CD4-positive, CD25-positive, alpha-beta regulatory T cell (primary cell): ENCODE measurements around the gene SEMA3A. TPM values are rescaled to one million over a fixed set of nuclear protein-coding genes. Genes with fewer than 3 reads are reported as not detected.
"Not testable (repeated sequence)": the region's sequence is repeated elsewhere in the genome, so short reads cannot be mapped to it uniquely, and the experiment has no call there.

Experiments used
- ATAC-seq, 2 donors: fragments of 150-1000 bp; cut with Tn5 transposase; one replicate each; pipeline ENCODE4 v1.10.0; 2021; ENCODE audit warnings: low read depth in 2 of 2, moderate number of reproducible peaks in 2 of 2, moderate library complexity in 1 of 2
- DNase-seq, 3 donors: peaks; one replicate each; pipeline versions ENCODE4 v3.0.0 to v3.0.0-alpha.2; 2012 to 2022; ENCODE audit warnings: mixed read lengths in 1 of 3
- H3K27ac ChIP-seq: one replicate; pipeline ENCODE4 v1.7.0; 2013; ENCODE audit warnings: mild to moderate bottlenecking, low read length; ENCODE audit not compliant: insufficient read depth, poor library complexity, severe bottlenecking
- H3K27me3 ChIP-seq: one replicate; pipeline ENCODE4 v1.7.0; 2013; ENCODE audit warnings: low read length; ENCODE audit not compliant: control insufficient read depth, insufficient read depth
- H3K36me3 ChIP-seq: one replicate; pipeline ENCODE4 v1.7.0; 2013; ENCODE audit warnings: mild to moderate bottlenecking, low read length, moderate library complexity; ENCODE audit not compliant: control insufficient read depth, insufficient read depth
- H3K4me1 ChIP-seq: 2 replicates; pipeline ENCODE4 v1.7.0; 2013; ENCODE audit warnings: mild to moderate bottlenecking, low read length; ENCODE audit not compliant: insufficient read depth, control insufficient read depth, poor library complexity, severe bottlenecking
- H3K4me3 ChIP-seq: one replicate; pipeline ENCODE4 v1.7.0; 2013; ENCODE audit warnings: low read depth, mild to moderate bottlenecking, low read length, moderate library complexity
- H3K9me3 ChIP-seq, 2 experiments: 1 replicate in 1 of 2; 2 replicates in 1 of 2; pipeline ENCODE4 v1.7.0; 2013; ENCODE audit warnings: low read length in 2 of 2, mild to moderate bottlenecking in 1 of 2, moderate library complexity in 1 of 2; ENCODE audit not compliant: control insufficient read depth in 2 of 2
- H3K27ac Mint-ChIP-seq, 3 donors: one replicate each; pipeline ENCODE4 v1.8.0; 2020 to 2022; ENCODE audit warnings: mild to moderate bottlenecking in 3 of 3, mixed read lengths in 3 of 3, moderate library complexity in 2 of 3
- H3K27me3 Mint-ChIP-seq: one replicate; pipeline ENCODE4 v1.8.0; 2022; ENCODE audit warnings: mild to moderate bottlenecking, mixed read lengths
- H3K36me3 Mint-ChIP-seq: one replicate; pipeline ENCODE4 v1.8.0; 2020; ENCODE audit warnings: mixed read lengths
- H3K4me1 Mint-ChIP-seq, 4 donors: one replicate each; pipeline ENCODE4 v1.8.0; 2020 to 2022; ENCODE audit warnings: mixed read lengths in 4 of 4, mild to moderate bottlenecking in 1 of 4
- H3K4me3 Mint-ChIP-seq, 4 donors: one replicate each; pipeline ENCODE4 v1.8.0; 2020 to 2022; ENCODE audit warnings: mild to moderate bottlenecking in 4 of 4, mixed read lengths in 4 of 4, moderate library complexity in 3 of 4
- H3K9me3 Mint-ChIP-seq, 7 donors: one replicate each; pipeline ENCODE4 v1.8.0; 2020 to 2022; ENCODE audit warnings: mixed read lengths in 7 of 7, mild to moderate bottlenecking in 3 of 7, moderate library complexity in 2 of 7
- polyA plus RNA-seq, 4 donors: library from polyadenylated mRNA; unstranded; fragments of 300-500 nt; fragmentation: Illumina TruSeq; gene quantifications; one replicate each; pipeline ENCODE4 v1.2.3, GENCODE V29; 2021
- total RNA-seq: library from RNA; stranded (reverse); gene quantifications from one replicate; pipeline ENCODE4 v1.2.3, GENCODE V29; 2022

Gene SEMA3A
- total RNA-seq = not detected
- not detected for polyA plus RNA-seq

DNA sequence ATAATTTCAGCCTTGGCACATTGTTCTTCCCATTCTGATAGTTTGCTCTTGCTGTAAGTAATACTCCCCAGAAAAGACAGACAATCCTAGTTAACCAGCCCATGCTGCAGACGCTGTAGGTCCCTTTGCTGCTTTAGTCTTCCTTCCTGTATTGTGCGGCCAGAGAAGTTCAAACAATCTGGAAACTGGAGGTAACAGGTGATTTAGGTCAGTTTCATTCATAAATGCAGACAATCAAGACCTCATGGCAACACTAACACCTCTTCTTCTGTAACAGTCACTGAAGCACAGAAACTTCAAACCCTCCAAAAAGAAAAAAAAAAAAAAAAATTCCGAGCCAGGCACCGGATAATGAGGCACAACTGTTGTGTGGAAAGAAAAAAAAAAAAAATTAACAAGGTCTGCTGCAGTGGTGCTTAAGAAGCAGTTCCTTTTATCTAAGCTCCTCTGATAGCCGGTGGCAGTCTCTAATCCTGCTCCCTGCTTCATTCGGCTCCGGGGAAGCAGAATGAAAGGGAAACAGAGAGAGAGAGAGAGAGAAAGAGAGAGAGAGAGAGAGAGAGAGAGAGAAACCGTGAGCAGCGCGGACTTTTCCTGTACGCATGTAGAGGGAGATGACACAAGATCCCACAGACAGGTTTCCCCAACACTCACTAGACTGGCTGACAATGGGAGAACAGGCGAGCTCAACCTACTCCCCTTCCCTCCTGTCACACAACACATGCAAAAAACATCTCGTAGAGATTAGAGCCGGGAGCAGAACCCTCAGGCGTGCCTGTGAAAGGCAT is at the start of gene SEMA3A:
Gene SEMA3A (minus strand): TSS at position 306 of the 788 bp plus-strand sequence. CDS start 203 bp downstream, at position 103.
- Mint-ChIP-seq H3K4me3 (peak within 1 kb of the TSS; percentile 68 to 93 (median 80)), H3K9me3 (peaks cover 0 to 3% (median 0%) of the 10 kb centered on the region in 7 donors), H3K36me3 (no peaks in the 10 kb centered on the region), H3K27me3 (no peaks in the 10 kb centered on the region), H3K27ac (peak within 1 kb of the TSS; percentile 21 to 90 (median 23)), H3K4me1 (peaks cover 0 to 26% (median 4%) of the 10 kb centered on the region in 4 donors)
- Histone ChIP-seq H3K4me3 (peak within 1 kb of the TSS; percentile 61), H3K36me3 (no peaks in the 10 kb centered on the region), H3K9me3 (no peaks in the 10 kb centered on the region), H3K27me3 (no peaks in the 10 kb centered on the region), H3K27ac (no peak within 1 kb of the TSS), H3K4me1 (no peaks in the 10 kb centered on the region)
- peak in 2 of 3 donors; percentile 14 to 32 for DNase-seq
- peak in 1 of 2 donors; percentile 31 for ATAC-seq

DNA sequence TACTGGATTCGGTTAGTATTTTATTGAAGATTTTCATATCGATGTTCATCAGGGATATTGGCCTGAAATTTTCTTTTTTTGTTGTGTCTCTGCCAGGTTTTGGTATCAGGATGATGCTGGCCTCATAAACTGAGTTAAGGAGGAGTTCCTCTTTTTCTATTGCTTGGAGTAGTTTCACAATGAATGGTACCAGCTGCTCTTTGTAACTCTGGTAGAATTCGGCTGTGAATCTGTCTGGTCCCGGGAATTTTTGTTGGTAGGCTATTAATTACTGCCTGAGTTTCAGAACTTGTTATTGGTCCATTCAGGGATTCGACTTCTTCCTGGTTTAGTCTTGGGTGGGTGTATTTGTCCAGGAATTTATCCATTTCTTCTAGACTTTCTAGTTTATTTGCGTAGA is 48.4 kb upstream of the SEMA3A start:
- H3K27ac Mint-ChIP-seq, H3K4me3 ChIP-seq, H3K4me3 Mint-ChIP-seq, H3K36me3 ChIP-seq, H3K9me3 ChIP-seq, DNase-seq, H3K4me1 ChIP-seq, H3K4me1 Mint-ChIP-seq, H3K27ac ChIP-seq, H3K27me3 Mint-ChIP-seq, ATAC-seq, H3K27me3 ChIP-seq, H3K36me3 Mint-ChIP-seq: not testable (repeated sequence)
- H3K9me3 Mint-ChIP-seq = peaks cover 0 to 24% (median 11%) of the 10 kb centered on the region in 7 donors

DNA sequence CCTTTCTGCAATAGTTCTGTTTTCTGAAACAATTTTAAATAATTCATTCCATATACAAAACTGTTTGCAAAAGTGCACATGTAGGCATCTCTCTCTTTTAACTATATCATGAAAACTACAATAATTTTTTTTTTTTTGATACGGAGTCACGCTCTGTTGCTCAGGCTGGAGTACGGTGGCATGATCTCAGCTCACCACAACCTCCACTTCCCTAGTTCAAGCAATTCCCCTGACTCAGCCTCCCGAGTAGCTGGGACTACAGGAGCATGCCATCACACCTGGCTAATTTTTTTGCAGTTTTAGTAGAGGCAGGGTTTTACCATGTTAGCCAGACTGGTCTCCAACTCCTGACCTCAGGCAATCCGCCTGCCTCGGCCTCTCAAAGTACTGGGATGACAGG is 44.0 kb upstream of the SEMA3A start:
- no peaks in the 10 kb centered on the region for H3K4me1 ChIP-seq
- Mint-ChIP-seq H3K4me3 (no peak overlapping the region), H3K27ac (no peak overlapping the region), H3K4me1 (no peaks in the 10 kb centered on the region), H3K27me3 (no peaks in the 10 kb centered on the region), H3K36me3 (no peaks in the 10 kb centered on the region), H3K9me3 (peaks cover 0 to 15% (median 11%) of the 10 kb centered on the region in 7 donors)
- DNase-seq = no peak
- no peak overlapping the region for H3K4me3 ChIP-seq
- H3K9me3 ChIP-seq = no peaks in the 10 kb centered on the region
- no peak for ATAC-seq
- H3K27ac ChIP-seq = no peak overlapping the region
- H3K27me3 ChIP-seq = no peaks in the 10 kb centered on the region
- no peaks in the 10 kb centered on the region for H3K36me3 ChIP-seq

- no peaks in the 10 kb centered on the region for H3K9me3 ChIP-seq
- Mint-ChIP-seq H3K9me3 (peaks cover 0 to 16% (median 6%) of the 10 kb centered on the region in 7 donors), H3K27me3 (no peaks in the 10 kb centered on the region), H3K27ac (peak overlapping the region in 1 of 3 donors; percentile 18), H3K4me1 (no peaks in the 10 kb centered on the region), H3K4me3 (no peak overlapping the region), H3K36me3 (no peaks in the 10 kb centered on the region)
- no peak overlapping the region for H3K4me3 ChIP-seq
- no peaks in the 10 kb centered on the region for H3K27me3 ChIP-seq
- H3K27ac ChIP-seq = no peak overlapping the region
- no peaks in the 10 kb centered on the region for H3K4me1 ChIP-seq
- DNase-seq = no peak
- H3K36me3 ChIP-seq = no peaks in the 10 kb centered on the region
- ATAC-seq = no peak
These were observed 43.1 kb upstream of the SEMA3A start for GRCh38 chr7:84237533-84238173.

DNA sequence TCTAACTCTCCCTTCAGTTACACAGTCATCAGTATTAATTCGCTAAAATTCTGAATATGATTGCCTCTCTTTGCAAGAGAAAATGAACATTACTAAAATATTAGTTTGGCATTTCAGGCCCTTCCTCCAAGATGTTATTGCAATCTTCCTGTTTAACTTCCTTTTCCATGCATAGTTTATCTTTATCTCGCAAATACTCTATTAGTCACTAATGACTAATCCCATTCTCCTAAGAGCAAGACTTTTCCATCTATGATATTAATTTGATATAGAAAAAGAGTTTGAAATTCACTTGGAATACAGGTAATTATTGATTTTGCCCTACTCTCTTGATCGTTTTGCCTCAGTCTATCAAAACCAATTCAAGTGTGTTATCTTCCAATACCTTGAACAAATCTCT is 41.8 kb upstream of the SEMA3A start:
- H3K27me3 ChIP-seq = no peaks in the 10 kb centered on the region
- no peak overlapping the region for H3K27ac ChIP-seq
- DNase-seq (no peak), ATAC-seq (no peak)
- Mint-ChIP-seq H3K27me3 (no peaks in the 10 kb centered on the region), H3K4me3 (no peak overlapping the region), H3K27ac (no peak overlapping the region), H3K4me1 (no peaks in the 10 kb centered on the region), H3K9me3 (peaks cover 0 to 18% (median 3%) of the 10 kb centered on the region in 7 donors), H3K36me3 (no peaks in the 10 kb centered on the region)
- H3K4me1 ChIP-seq = no peaks in the 10 kb centered on the region
- no peak overlapping the region for H3K4me3 ChIP-seq
- H3K36me3 ChIP-seq = no peaks in the 10 kb centered on the region
- no peaks in the 10 kb centered on the region for H3K9me3 ChIP-seq

GRCh38 chr7:84232646-84233045 is 38.1 kb upstream of the SEMA3A start:
- Histone ChIP-seq H3K27ac (no peak overlapping the region), H3K9me3 (no peaks in the 10 kb centered on the region), H3K27me3 (no peaks in the 10 kb centered on the region), H3K4me3 (no peak overlapping the region), H3K36me3 (no peaks in the 10 kb centered on the region), H3K4me1 (no peaks in the 10 kb centered on the region)
- Mint-ChIP-seq H3K27me3 (no peaks in the 10 kb centered on the region), H3K9me3 (peaks cover 0 to 16% (median 2%) of the 10 kb centered on the region in 7 donors), H3K4me3 (no peak overlapping the region), H3K36me3 (no peaks in the 10 kb centered on the region), H3K4me1 (no peaks in the 10 kb centered on the region), H3K27ac (no peak overlapping the region)
- ATAC-seq (no peak), DNase-seq (no peak)

- no peak for ATAC-seq
- no peak for DNase-seq
- no peaks in the 10 kb centered on the region for H3K9me3 ChIP-seq
- no peaks in the 10 kb centered on the region for H3K4me1 ChIP-seq
- no peaks in the 10 kb centered on the region for H3K27me3 ChIP-seq
- H3K27ac ChIP-seq = no peak overlapping the region
- H3K4me3 ChIP-seq = no peak overlapping the region
- no peak overlapping the region for H3K4me3 Mint-ChIP-seq
- H3K27me3 Mint-ChIP-seq = no peaks in the 10 kb centered on the region
- H3K27ac Mint-ChIP-seq = no peak overlapping the region
- no peaks in the 10 kb centered on the region for H3K36me3 Mint-ChIP-seq
- H3K9me3 Mint-ChIP-seq = peaks cover 0 to 13% (median 2%) of the 10 kb centered on the region in 7 donors
- H3K4me1 Mint-ChIP-seq = no peaks in the 10 kb centered on the region
- no peaks in the 10 kb centered on the region for H3K36me3 ChIP-seq
These were observed 36.6 kb upstream of the SEMA3A start for GRCh38 chr7:84231157-84231556.
